ENCODE results near the gene LCN15.

DNA sequence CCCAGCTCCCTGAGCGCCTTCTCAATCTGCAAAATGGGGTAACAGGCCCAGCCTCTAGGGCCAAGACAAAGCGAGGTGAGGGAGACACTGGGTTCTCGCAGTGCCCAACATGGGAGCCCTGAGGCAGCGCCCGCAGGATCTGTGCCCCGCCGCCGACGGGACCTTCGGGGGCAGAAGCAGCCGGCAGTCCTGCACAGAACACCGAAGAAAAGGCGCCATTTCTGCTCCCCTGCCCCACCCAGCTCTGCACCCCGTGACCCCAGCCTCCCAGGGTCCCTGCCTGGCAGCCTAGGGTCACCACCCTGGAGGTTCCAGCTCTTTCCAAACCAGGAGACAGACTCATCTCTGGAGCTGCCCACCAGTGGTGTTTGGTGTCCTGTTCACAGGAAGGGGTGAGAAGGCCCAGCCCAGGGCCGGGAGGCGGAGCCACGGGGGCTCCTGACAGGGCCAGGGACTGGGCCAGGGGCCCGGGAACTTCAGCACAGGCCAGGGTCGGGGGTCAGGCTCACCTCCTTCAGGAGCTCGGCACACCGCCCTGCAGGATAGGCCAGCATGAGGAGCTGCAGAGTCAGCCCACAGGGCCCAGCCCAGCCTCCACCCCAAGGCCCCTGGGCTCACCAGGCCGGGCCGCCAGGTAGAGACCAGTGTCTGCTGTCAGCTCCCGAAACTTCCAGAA lies 9.6 kb downstream of the LCN15 start:
- TF ChIP-seq POLR2A (IDR thresholded peaks at IDR 0.05; ENCODE audit: low read length), result no peak
- TF ChIP-seq GATA1 (IDR thresholded peaks at IDR 0.05; ENCODE audit: low read depth, low read length), result no peak

Measured in erythroblast (primary cell).